GM21717 (cell line): Measurements from ENCODE around the gene UBL4B.
"Not testable (repeated sequence)": the region's sequence is repeated elsewhere in the genome, so short reads cannot be mapped to it uniquely, and the experiment has no call there.

Experiments used
- ATAC-seq: cut with Tn5 transposase; IDR thresholded peaks from one replicate; pipeline ENCODE4 v1.9.1; 2021; ENCODE audit warnings: mild to moderate bottlenecking, moderate library complexity; ENCODE audit not compliant: unreplicated experiment

Gene UBL4B

GRCh38 chr1:110112143-110112542 lies at the start of gene UBL4B:
UBL4B (plus strand) TSS chr1:110112443; CDS start chr1:110112535, 92 bp downstream.
- no peak for ATAC-seq

GRCh38 chr1:110062612-110063011 lies 49.6 kb upstream of the UBL4B start:
- no peak for ATAC-seq

- no peak for ATAC-seq
Measured at GRCh38 chr1:110063781-110064180, 48.5 kb upstream of the UBL4B start.

GRCh38 chr1:110064576-110065337 lies 47.5 kb upstream of the UBL4B start:
- no peak for ATAC-seq

- no peak for ATAC-seq
Measured at GRCh38 chr1:110065841-110066240, 46.4 kb upstream of the UBL4B start.

- ATAC-seq, result no peak
Measured at GRCh38 chr1:110067479-110067892, 44.8 kb upstream of the UBL4B start.

GRCh38 chr1:110067893-110068645 lies 44.2 kb upstream of the UBL4B start:
- no peak for ATAC-seq

GRCh38 chr1:110068646-110069403 lies 43.4 kb upstream of the UBL4B start:
- no peak for ATAC-seq

- ATAC-seq, result no peak
Measured at GRCh38 chr1:110069404-110070281, 42.6 kb upstream of the UBL4B start.

- ATAC-seq, result no peak
Measured at GRCh38 chr1:110070282-110070669, 42.0 kb upstream of the UBL4B start.

- ATAC-seq, result no peak
Measured at GRCh38 chr1:110070671-110071242, 41.5 kb upstream of the UBL4B start, which contains the start of gene ALX3. ALX3 (minus strand) TSS chr1:110070672; CDS start chr1:110070612, 60 bp downstream.

- no peak for ATAC-seq
Measured at GRCh38 chr1:110074166-110074565, 38.1 kb upstream of the UBL4B start.

GRCh38 chr1:110076789-110077500 lies 35.3 kb upstream of the UBL4B start:
- no peak for ATAC-seq

- not testable (repeated sequence) for ATAC-seq
Measured at GRCh38 chr1:110079995-110080394, 32.2 kb upstream of the UBL4B start.

GRCh38 chr1:110081061-110081460 lies 31.2 kb upstream of the UBL4B start:
- ATAC-seq, result no peak

GRCh38 chr1:110082477-110082876 lies 29.8 kb upstream of the UBL4B start:
- ATAC-seq, result no peak

GRCh38 chr1:110083061-110083865 lies 29.0 kb upstream of the UBL4B start:
- no peak for ATAC-seq

GRCh38 chr1:110083866-110084226 lies 28.4 kb upstream of the UBL4B start:
- ATAC-seq, result no peak
